ENCODE results near the gene CSNK1G1. TPM values are rescaled to one million over a fixed set of nuclear protein-coding genes. Genes with fewer than 3 reads are reported as not detected.
"Not testable (repeated sequence)": the region's sequence is repeated elsewhere in the genome, so short reads cannot be mapped to it uniquely, and the experiment has no call there.

The CSNK1G1 gene
- polyA plus RNA-seq, 1 donor from 2014 or later = 15.3 TPM

- H3K4me1 Mint-ChIP-seq = peaks cover 3 to 13% (median 4%) of the 10 kb centered on the region in 3 donors
- H3K27me3 Mint-ChIP-seq = no peaks in the 10 kb centered on the region
- peaks cover 0 to 3% (median 0%) of the 10 kb centered on the region in 3 donors for H3K9me3 Mint-ChIP-seq
- no peak overlapping the region for H3K27ac Mint-ChIP-seq
- no peak overlapping the region for H3K4me3 Mint-ChIP-seq
- H3K36me3 Mint-ChIP-seq = peaks cover 6% of the 10 kb centered on the region
Observed at GRCh38 chr15:64286473-64286872, 69.5 kb downstream of the CSNK1G1 start.

GRCh38 chr15:64285871-64286270, 70.1 kb downstream of the CSNK1G1 start:
- no peaks in the 10 kb centered on the region for H3K27me3 Mint-ChIP-seq
- H3K27ac Mint-ChIP-seq = no peak overlapping the region
- H3K36me3 Mint-ChIP-seq = peaks cover 6% of the 10 kb centered on the region
- H3K4me1 Mint-ChIP-seq = peaks cover 3 to 13% (median 4%) of the 10 kb centered on the region in 3 donors
- H3K4me3 Mint-ChIP-seq = no peak overlapping the region
- H3K9me3 Mint-ChIP-seq = peaks cover 0 to 3% (median 0%) of the 10 kb centered on the region in 3 donors

- Mint-ChIP-seq H3K4me3 (no peak overlapping the region), H3K36me3 (peaks cover 6% of the 10 kb centered on the region), H3K4me1 (peaks cover 3 to 13% (median 4%) of the 10 kb centered on the region in 3 donors), H3K27me3 (no peaks in the 10 kb centered on the region), H3K27ac (no peak overlapping the region), H3K9me3 (peaks cover 0 to 3% (median 0%) of the 10 kb centered on the region in 3 donors)
Observed at GRCh38 chr15:64285150-64285549, 70.8 kb downstream of the CSNK1G1 start.

GRCh38 chr15:64284042-64284441, 71.9 kb downstream of the CSNK1G1 start:
- Mint-ChIP-seq H3K4me3 (no peak overlapping the region), H3K4me1 (peaks cover 3 to 6% (median 4%) of the 10 kb centered on the region in 3 donors), H3K36me3 (peaks cover 6% of the 10 kb centered on the region), H3K9me3 (no peaks in the 10 kb centered on the region), H3K27me3 (no peaks in the 10 kb centered on the region), H3K27ac (no peak overlapping the region)

- H3K36me3 Mint-ChIP-seq = peaks cover 3% of the 10 kb centered on the region
- no peak overlapping the region for H3K27ac Mint-ChIP-seq
- no peak overlapping the region for H3K4me3 Mint-ChIP-seq
- H3K9me3 Mint-ChIP-seq = no peaks in the 10 kb centered on the region
- H3K4me1 Mint-ChIP-seq = peaks cover 2 to 4% (median 3%) of the 10 kb centered on the region in 3 donors
- H3K27me3 Mint-ChIP-seq = no peaks in the 10 kb centered on the region
Observed at GRCh38 chr15:64282701-64283100, 73.3 kb downstream of the CSNK1G1 start.

GRCh38 chr15:64279131-64279530, 76.8 kb downstream of the CSNK1G1 start:
- no peaks in the 10 kb centered on the region for H3K27me3 Mint-ChIP-seq
- H3K9me3 Mint-ChIP-seq = no peaks in the 10 kb centered on the region
- peaks cover 2% of the 10 kb centered on the region for H3K36me3 Mint-ChIP-seq
- no peak overlapping the region for H3K4me3 Mint-ChIP-seq
- H3K4me1 Mint-ChIP-seq = peaks cover 5 to 12% (median 10%) of the 10 kb centered on the region in 3 donors
- no peak overlapping the region for H3K27ac Mint-ChIP-seq

DNA sequence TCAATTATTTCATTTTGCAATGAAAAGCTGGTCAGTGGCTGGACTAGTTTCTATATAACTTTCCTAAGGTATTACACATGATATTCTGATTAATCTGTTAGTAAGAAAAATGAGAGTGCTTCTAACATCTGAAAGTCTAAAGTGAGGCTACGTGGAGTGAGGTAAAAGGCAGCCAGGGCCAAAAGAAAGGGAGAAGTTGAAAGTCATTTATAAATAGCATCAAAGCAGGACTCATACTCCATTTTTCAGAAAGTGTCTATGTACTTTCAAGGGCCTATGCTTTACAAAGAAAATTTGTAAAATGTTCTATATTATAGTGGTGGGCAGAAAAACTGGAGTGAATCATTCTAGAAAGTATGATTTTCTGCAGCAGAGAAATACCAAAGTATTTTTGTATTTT, 80.0 kb downstream of the CSNK1G1 start:
- no peak overlapping the region for H3K4me3 Mint-ChIP-seq
- peaks cover 7 to 12% (median 10%) of the 10 kb centered on the region in 3 donors for H3K4me1 Mint-ChIP-seq
- no peak overlapping the region for H3K27ac Mint-ChIP-seq
- peaks cover 0 to 2% (median 0%) of the 10 kb centered on the region in 3 donors for H3K9me3 Mint-ChIP-seq
- peaks cover 7% of the 10 kb centered on the region for H3K36me3 Mint-ChIP-seq
- H3K27me3 Mint-ChIP-seq = no peaks in the 10 kb centered on the region

GRCh38 chr15:64274341-64274950, 81.5 kb downstream of the CSNK1G1 start:
- Mint-ChIP-seq H3K4me3 (no peak overlapping the region), H3K4me1 (peaks cover 7 to 12% (median 10%) of the 10 kb centered on the region in 3 donors), H3K27ac (peak overlapping the region in 1 of 3 donors; percentile 44), H3K9me3 (peaks cover 0 to 2% (median 0%) of the 10 kb centered on the region in 3 donors), H3K27me3 (no peaks in the 10 kb centered on the region), H3K36me3 (peaks cover 11% of the 10 kb centered on the region)

GRCh38 chr15:64267331-64267973, 88.5 kb downstream of the CSNK1G1 start:
- no peak overlapping the region for H3K4me3 Mint-ChIP-seq

DNA sequence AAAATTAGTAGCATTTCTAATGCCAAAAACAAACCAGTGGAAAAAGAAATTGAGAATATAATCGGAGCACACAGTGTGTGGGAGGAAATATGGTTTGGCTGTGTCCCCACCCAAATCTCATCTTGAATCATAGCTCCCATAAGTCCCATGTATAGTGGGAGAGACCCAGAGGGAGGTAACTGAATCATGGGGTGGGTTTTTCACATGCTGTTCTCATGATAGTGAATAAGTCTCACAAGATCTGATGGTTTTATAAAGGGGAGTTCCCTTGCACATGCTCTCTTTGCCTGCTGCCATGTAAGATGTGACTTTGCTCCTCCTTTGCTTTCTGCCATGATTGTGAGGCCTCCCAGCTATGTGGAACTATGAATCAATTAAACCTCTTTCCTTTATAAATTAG, 90.8 kb downstream of the CSNK1G1 start:
- Mint-ChIP-seq H3K4me1 (peaks cover 18 to 37% (median 28%) of the 10 kb centered on the region in 3 donors), H3K4me3 (peak overlapping the region in 1 of 4 donors; percentile 9), H3K36me3 (peaks cover 24% of the 10 kb centered on the region)
- not testable (repeated sequence) for H3K27ac Mint-ChIP-seq, H3K9me3 Mint-ChIP-seq, H3K27me3 Mint-ChIP-seq

More at GRCh38 chr15:64267331-64267973, 88.5 kb downstream of the CSNK1G1 start:
- H3K4me1 Mint-ChIP-seq = peaks cover 18 to 33% (median 23%) of the 10 kb centered on the region in 3 donors
- H3K36me3 Mint-ChIP-seq = peaks cover 28% of the 10 kb centered on the region
- peak overlapping the region in 1 of 3 donors; percentile 36 for H3K27ac Mint-ChIP-seq
- H3K27me3 Mint-ChIP-seq = no peaks in the 10 kb centered on the region
- H3K9me3 Mint-ChIP-seq = peaks cover 4 to 5% (median 5%) of the 10 kb centered on the region in 3 donors

GRCh38 chr15:64264502-64264901, 91.5 kb downstream of the CSNK1G1 start:
- Mint-ChIP-seq H3K9me3 (peaks cover 3 to 5% (median 5%) of the 10 kb centered on the region in 3 donors), H3K4me3 (no peak overlapping the region), H3K27ac (no peak overlapping the region), H3K27me3 (no peaks in the 10 kb centered on the region), H3K4me1 (peaks cover 18 to 37% (median 28%) of the 10 kb centered on the region in 3 donors), H3K36me3 (peaks cover 22% of the 10 kb centered on the region)

DNA sequence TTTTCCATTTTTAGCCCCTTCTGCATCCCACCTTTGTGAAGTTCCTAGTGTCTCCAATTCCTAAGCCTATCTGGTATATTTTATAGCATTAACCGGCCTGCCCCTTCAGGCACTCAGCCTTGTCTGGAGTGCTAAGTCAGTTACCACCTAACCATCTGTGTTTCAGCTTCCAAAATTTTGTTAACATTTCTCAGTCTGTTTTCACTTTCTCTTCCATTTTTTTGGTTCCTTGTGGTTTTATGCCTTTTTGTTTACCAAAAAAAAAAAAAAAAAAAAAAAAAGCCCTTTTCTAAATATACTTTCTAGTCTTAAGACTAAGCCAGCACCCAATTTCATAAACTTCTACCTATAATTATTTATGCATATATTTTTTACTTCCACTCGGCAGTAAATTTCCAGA, 92.4 kb downstream of the CSNK1G1 start:
- Mint-ChIP-seq H3K4me3 (peak overlapping the region in 2 of 4 donors; percentile 81 to 83), H3K4me1 (peaks cover 18 to 34% (median 26%) of the 10 kb centered on the region in 3 donors), H3K27ac (peak overlapping the region; percentile 3 to 83 (median 74)), H3K36me3 (peaks cover 22% of the 10 kb centered on the region), H3K27me3 (no peaks in the 10 kb centered on the region), H3K9me3 (peaks cover 3 to 5% (median 5%) of the 10 kb centered on the region in 3 donors)

DNA sequence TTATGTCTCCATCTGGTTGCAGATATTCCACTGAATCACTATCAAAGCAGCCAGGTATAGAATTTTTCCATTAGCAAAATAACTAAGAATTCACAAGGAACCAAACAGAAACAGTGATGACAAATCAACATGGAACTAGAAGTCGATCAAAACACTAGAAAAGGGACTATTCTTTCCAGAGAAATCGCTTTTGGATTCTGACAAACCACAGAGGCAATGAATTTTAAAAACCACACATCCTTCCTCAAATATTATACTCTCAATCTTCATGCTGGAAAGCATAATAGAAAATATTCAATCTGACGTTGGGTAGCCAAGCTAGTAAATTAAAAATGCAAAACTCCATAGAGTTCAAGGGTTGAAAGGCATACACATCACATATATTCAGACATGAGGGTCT, 99.9 kb downstream of the CSNK1G1 start:
- peaks cover 1 to 7% (median 2%) of the 10 kb centered on the region in 3 donors for H3K4me1 Mint-ChIP-seq
- no peaks in the 10 kb centered on the region for H3K27me3 Mint-ChIP-seq
- no peaks in the 10 kb centered on the region for H3K9me3 Mint-ChIP-seq
- no peak overlapping the region for H3K27ac Mint-ChIP-seq
- H3K4me3 Mint-ChIP-seq = no peak overlapping the region
- peaks cover 17% of the 10 kb centered on the region for H3K36me3 Mint-ChIP-seq

GRCh38 chr15:64251658-64252057, 104.3 kb downstream of the CSNK1G1 start:
- H3K9me3 Mint-ChIP-seq = no peaks in the 10 kb centered on the region
- H3K4me3 Mint-ChIP-seq = no peak overlapping the region
- peaks cover 16% of the 10 kb centered on the region for H3K36me3 Mint-ChIP-seq
- H3K27me3 Mint-ChIP-seq = no peaks in the 10 kb centered on the region
- H3K27ac Mint-ChIP-seq = no peak overlapping the region
- H3K4me1 Mint-ChIP-seq = peaks cover 0 to 8% (median 7%) of the 10 kb centered on the region in 3 donors

GRCh38 chr15:64251121-64251520, 104.9 kb downstream of the CSNK1G1 start:
- Mint-ChIP-seq H3K4me3 (no peak overlapping the region), H3K27ac (no peak overlapping the region), H3K36me3 (peaks cover 16% of the 10 kb centered on the region), H3K4me1 (peaks cover 0 to 8% (median 7%) of the 10 kb centered on the region in 3 donors), H3K9me3 (no peaks in the 10 kb centered on the region), H3K27me3 (no peaks in the 10 kb centered on the region)

Data from IgD-negative memory B cell (primary cell).